Keratinocyte (primary cell): Measurements from ENCODE around the gene EMX2. TPM values are rescaled to one million over a fixed set of nuclear protein-coding genes. Genes with fewer than 3 reads are reported as not detected.

ENCODE experiments used
- DNase-seq: peaks from one replicate; pipeline ENCODE4 v3.0.0-alpha.2; 2011; ENCODE audit warnings: low read depth, missing footprints, low spot score
- FAIRE-seq: peaks from 2 replicates; lab custom pipeline; 2011; peaks lifted over from hg19 to GRCh38; lab: Jason Lieb, UNC
- H2AFZ ChIP-seq: 2 replicates; pipeline ENCODE4 v1.6.0; 2012; ENCODE audit warnings: low read length, control low read depth, inconsistent platforms; ENCODE audit not compliant: control insufficient read depth
- H3K27ac ChIP-seq: 2 replicates; pipeline ENCODE4 v1.5.1; 2011; ENCODE audit warnings: low read length; ENCODE audit not compliant: control insufficient read depth, insufficient read depth
- H3K27me3 ChIP-seq: 3 replicates; pipeline ENCODE4 v1.6.0; 2011; ENCODE audit warnings: low read length; ENCODE audit not compliant: control insufficient read depth, insufficient read depth; ENCODE audit errors: extremely low read depth
- H3K36me3 ChIP-seq, 2 experiments: 2 replicates in 1 of 2; 3 replicates in 1 of 2; pipeline ENCODE4 v1.5.1; 2011; ENCODE audit warnings: low read length in 2 of 2, mild to moderate bottlenecking in 1 of 2; ENCODE audit not compliant: control insufficient read depth in 2 of 2, insufficient read depth in 2 of 2; ENCODE audit errors: extremely low read depth in 1 of 2
- H3K4me1 ChIP-seq: 3 replicates; pipeline ENCODE4 v1.5.1; 2011; ENCODE audit warnings: low read length; ENCODE audit not compliant: control insufficient read depth, insufficient read depth; ENCODE audit errors: extremely low read depth
- H3K4me2 ChIP-seq: 3 replicates; pipeline ENCODE4 v1.6.0; 2011; ENCODE audit warnings: low read depth, low read length; ENCODE audit not compliant: control insufficient read depth, insufficient read depth; ENCODE audit errors: extremely low read depth
- H3K4me3 ChIP-seq, 3 experiments: fragments of 200-600 bp in 1 of 3; sonication (generic) in 1 of 3; 2 replicates in 2 of 3; 3 replicates in 1 of 3; pipeline ENCODE4 v1.5.1; 2011 to 2016; ENCODE audit warnings: low read length in 3 of 3, mild to moderate bottlenecking in 3 of 3, control low read depth in 2 of 3, inconsistent platforms in 1 of 3, low read depth in 1 of 3, mixed read lengths in 1 of 3, mixed run types in 1 of 3, moderate library complexity in 1 of 3; ENCODE audit not compliant: control insufficient read depth in 2 of 3, insufficient read depth in 2 of 3; ENCODE audit errors: extremely low read depth in 1 of 3
- H3K79me2 ChIP-seq: 2 replicates; pipeline ENCODE4 v1.6.0; 2012; ENCODE audit warnings: low read length; ENCODE audit not compliant: control insufficient read depth, insufficient read depth
- H3K9ac ChIP-seq: 3 replicates; pipeline ENCODE4 v1.6.0; 2011; ENCODE audit warnings: low read length; ENCODE audit not compliant: control insufficient read depth, insufficient read depth; ENCODE audit errors: extremely low read depth
- H3K9me1 ChIP-seq: 3 replicates; pipeline ENCODE4 v1.6.0; 2011; ENCODE audit warnings: low read length; ENCODE audit not compliant: control insufficient read depth, insufficient read depth; ENCODE audit errors: extremely low read depth
- H3K9me3 ChIP-seq: 2 replicates; pipeline ENCODE4 v1.5.1; 2012; ENCODE audit warnings: low read depth, low read length; ENCODE audit not compliant: control insufficient read depth
- H4K20me1 ChIP-seq: 3 replicates; pipeline ENCODE4 v1.6.0; 2011; ENCODE audit warnings: low read length; ENCODE audit not compliant: control insufficient read depth, insufficient read depth; ENCODE audit errors: extremely low read depth
- EZH2 ChIP-seq: IDR thresholded peaks from one replicate; pipeline ENCODE4 v1.6.1; 2012; ENCODE audit warnings: inconsistent platforms, mild to moderate bottlenecking, low read length, moderate library complexity
- dilution Hi-C: fragments of 300-500 bp; cut with MboI; formaldehyde crosslinking; loops from one replicate; pipeline ENCODE4 v1.7.0; 2020; ENCODE audit warnings: low sequenced_read_pairs; ENCODE audit not compliant: extremely low pct_ligation_motif_present
- polyA plus RNA-seq, 5 experiments: library from polyadenylated mRNA; depleted of rRNA in 3 of 5; stranded (reverse) in 3 of 5; stranded (forward) in 1 of 5; unstranded in 1 of 5; fragments of >200 nt; gene quantifications; 1 replicate in 1 of 5; 2 replicates in 3 of 5; 3 replicates in 1 of 5; pipeline versions ENCODE4 v1.2.1 to v1.2.3, GENCODE V29; 2011 to 2012; ENCODE audit warnings: missing spikeins in 2 of 5, low read depth in 1 of 5, low replicate concordance in 1 of 5
- TF ChIP-seq, protein P1 (sequence below), 3 experiments: IDR thresholded peaks in 1 of 3; conservative IDR thresholded peaks in 1 of 3; optimal IDR thresholded peaks in 1 of 3; 2 replicates in 2 of 3; 3 replicates in 1 of 3; pipeline versions ENCODE3 to v1.5.1; 2011; ENCODE audit warnings: low read length in 3 of 3, mild to moderate bottlenecking in 3 of 3, moderate library complexity in 2 of 3, control low read depth in 1 of 3, inconsistent platforms in 1 of 3; ENCODE audit not compliant: insufficient read depth in 2 of 3; ENCODE audit errors: extremely low read depth in 1 of 3

Gene EMX2
- polyA plus RNA-seq, 1 donor (not counting 4 experiments of a cell fraction or from before 2014, with no cell fraction given) = 2.8 TPM

GRCh38 chr10:117550076-117550475 lies 7.5 kb downstream of the EMX2 start:
- no peak overlapping the region for H3K9ac ChIP-seq
- H3K79me2 ChIP-seq = no peaks in the 10 kb centered on the region
- no peak overlapping the region for H3K4me2 ChIP-seq
- H3K27ac ChIP-seq = no peak overlapping the region
- peaks cover 48% of the 10 kb centered on the region for H3K27me3 ChIP-seq
- H3K9me1 ChIP-seq = no peaks in the 10 kb centered on the region
- no peaks in the 10 kb centered on the region for H4K20me1 ChIP-seq
- no peak overlapping the region for H3K4me3 ChIP-seq
- dilution Hi-C loops = no loop called here
- H3K36me3 ChIP-seq = no peaks in the 10 kb centered on the region
- no peaks in the 10 kb centered on the region for H3K9me3 ChIP-seq
- TF ChIP-seq, protein P1, sequence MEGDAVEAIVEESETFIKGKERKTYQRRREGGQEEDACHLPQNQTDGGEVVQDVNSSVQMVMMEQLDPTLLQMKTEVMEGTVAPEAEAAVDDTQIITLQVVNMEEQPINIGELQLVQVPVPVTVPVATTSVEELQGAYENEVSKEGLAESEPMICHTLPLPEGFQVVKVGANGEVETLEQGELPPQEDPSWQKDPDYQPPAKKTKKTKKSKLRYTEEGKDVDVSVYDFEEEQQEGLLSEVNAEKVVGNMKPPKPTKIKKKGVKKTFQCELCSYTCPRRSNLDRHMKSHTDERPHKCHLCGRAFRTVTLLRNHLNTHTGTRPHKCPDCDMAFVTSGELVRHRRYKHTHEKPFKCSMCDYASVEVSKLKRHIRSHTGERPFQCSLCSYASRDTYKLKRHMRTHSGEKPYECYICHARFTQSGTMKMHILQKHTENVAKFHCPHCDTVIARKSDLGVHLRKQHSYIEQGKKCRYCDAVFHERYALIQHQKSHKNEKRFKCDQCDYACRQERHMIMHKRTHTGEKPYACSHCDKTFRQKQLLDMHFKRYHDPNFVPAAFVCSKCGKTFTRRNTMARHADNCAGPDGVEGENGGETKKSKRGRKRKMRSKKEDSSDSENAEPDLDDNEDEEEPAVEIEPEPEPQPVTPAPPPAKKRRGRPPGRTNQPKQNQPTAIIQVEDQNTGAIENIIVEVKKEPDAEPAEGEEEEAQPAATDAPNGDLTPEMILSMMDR (optimal IDR thresholded peaks at IDR 0.05 in 1 of 3, IDR thresholded peaks at IDR 0.05 in 1 of 3, conservative IDR thresholded peaks at IDR 0.05 in 1 of 3; ENCODE audit: extremely low read depth in 1 of 3, insufficient read depth in 2 of 3, low read length in 3 of 3) = no peak
- no peak for TF ChIP-seq EZH2
- H3K4me1 ChIP-seq = peaks cover 7% of the 10 kb centered on the region
- H2AFZ ChIP-seq = no peak overlapping the region
- FAIRE-seq (no peak), DNase-seq (no peak)

DNA sequence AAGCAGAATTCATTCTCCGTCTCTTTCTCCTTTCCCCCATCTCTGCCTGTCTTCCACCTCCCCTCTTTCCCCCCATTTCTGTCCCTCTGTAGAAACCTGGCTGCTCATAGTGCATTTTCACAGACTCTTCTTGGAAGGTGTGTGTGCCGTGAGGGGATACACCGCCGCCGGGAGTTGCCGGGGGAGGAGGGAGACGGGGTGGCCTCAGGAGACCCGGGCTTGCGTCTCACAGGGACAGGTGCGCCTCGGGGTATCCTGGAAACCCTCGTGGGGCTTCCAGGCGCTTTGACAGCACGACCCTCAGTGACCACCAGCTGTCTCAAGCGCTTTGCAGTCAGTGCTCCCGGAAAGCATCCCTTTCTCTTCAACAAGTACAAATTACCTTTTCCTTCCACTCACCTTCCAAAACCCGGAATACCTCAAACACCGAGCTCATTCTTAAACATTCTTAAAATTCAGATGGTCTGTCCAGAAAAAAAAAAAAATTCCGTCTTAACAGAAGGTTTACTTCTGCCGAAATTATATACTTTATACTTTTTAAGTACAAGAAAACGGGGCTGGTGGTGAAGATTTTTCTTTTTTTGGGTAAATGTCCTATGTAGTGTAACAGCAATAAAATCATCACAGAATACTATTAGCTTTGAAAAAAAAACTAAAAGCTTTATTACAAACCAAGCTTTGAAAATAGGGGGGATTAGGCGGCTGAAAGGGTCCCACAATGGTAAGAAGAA lies 8.2 kb downstream of the EMX2 start:
- H3K27me3 ChIP-seq = peaks cover 47% of the 10 kb centered on the region
- peaks cover 7% of the 10 kb centered on the region for H3K4me1 ChIP-seq
- no peaks in the 10 kb centered on the region for H3K79me2 ChIP-seq
- DNase-seq (no peak), FAIRE-seq (no peak)
- no peaks in the 10 kb centered on the region for H4K20me1 ChIP-seq
- no peak overlapping the region for H3K27ac ChIP-seq
- no peak for TF ChIP-seq EZH2
- TF ChIP-seq, protein P1 (optimal IDR thresholded peaks at IDR 0.05 in 1 of 3, IDR thresholded peaks at IDR 0.05 in 1 of 3, conservative IDR thresholded peaks at IDR 0.05 in 1 of 3; ENCODE audit: extremely low read depth in 1 of 3, insufficient read depth in 2 of 3, low read length in 3 of 3) = no peak
- no peak overlapping the region for H3K4me2 ChIP-seq
- H2AFZ ChIP-seq = no peak overlapping the region
- H3K4me3 ChIP-seq = no peak overlapping the region
- dilution Hi-C loops = no loop called here
- no peaks in the 10 kb centered on the region for H3K36me3 ChIP-seq
- H3K9ac ChIP-seq = no peak overlapping the region
- H3K9me1 ChIP-seq = no peaks in the 10 kb centered on the region
- H3K9me3 ChIP-seq = no peaks in the 10 kb centered on the region
